Gastrocnemius medialis (tissue), 4 donors: ENCODE results near the gene UBASH3B.

Experiments used
- CTCF ChIP-seq, 5 experiments: fragments of 450-650 bp in 3 of 5; fragments of 200-600 bp in 2 of 5; sonication (generic) in 2 of 5; IDR thresholded peaks in 4 of 5; conservative IDR thresholded peaks in 1 of 5; 1 replicate in 4 of 5; 2 replicates in 1 of 5; pipeline ENCODE4 v1.5.1; 2016 to 2019; ENCODE audit warnings: antibody characterized with exemption in 5 of 5, mild to moderate bottlenecking in 3 of 5, moderate library complexity in 3 of 5
- POLR2A ChIP-seq, 2 donors: fragments of 450-650 bp; IDR thresholded peaks; one replicate each; pipeline ENCODE4 v1.6.1; 2017; ENCODE audit warnings: antibody characterized with exemption in 2 of 2, mild to moderate bottlenecking in 2 of 2, moderate library complexity in 2 of 2

- TF ChIP-seq CTCF (IDR thresholded peaks at IDR 0.05 in 4 of 5, conservative IDR thresholded peaks at IDR 0.05 in 1 of 5) (no peak), POLR2A (IDR thresholded peaks at IDR 0.05) (no peak)
Measured at GRCh38 chr11:122681070-122681469, 25.5 kb downstream of the UBASH3B start.
